ENCODE data around the gene AVEN. TPM values are rescaled to one million over a fixed set of nuclear protein-coding genes. Genes with fewer than 3 reads are reported as not detected.

Gene AVEN
- total and polyA plus RNA-seq, 2 of the 8 experiments (the other 6 are each of a cell fraction or from before 2014, with no cell fraction given), result 5.5 to 17.0 TPM

DNA sequence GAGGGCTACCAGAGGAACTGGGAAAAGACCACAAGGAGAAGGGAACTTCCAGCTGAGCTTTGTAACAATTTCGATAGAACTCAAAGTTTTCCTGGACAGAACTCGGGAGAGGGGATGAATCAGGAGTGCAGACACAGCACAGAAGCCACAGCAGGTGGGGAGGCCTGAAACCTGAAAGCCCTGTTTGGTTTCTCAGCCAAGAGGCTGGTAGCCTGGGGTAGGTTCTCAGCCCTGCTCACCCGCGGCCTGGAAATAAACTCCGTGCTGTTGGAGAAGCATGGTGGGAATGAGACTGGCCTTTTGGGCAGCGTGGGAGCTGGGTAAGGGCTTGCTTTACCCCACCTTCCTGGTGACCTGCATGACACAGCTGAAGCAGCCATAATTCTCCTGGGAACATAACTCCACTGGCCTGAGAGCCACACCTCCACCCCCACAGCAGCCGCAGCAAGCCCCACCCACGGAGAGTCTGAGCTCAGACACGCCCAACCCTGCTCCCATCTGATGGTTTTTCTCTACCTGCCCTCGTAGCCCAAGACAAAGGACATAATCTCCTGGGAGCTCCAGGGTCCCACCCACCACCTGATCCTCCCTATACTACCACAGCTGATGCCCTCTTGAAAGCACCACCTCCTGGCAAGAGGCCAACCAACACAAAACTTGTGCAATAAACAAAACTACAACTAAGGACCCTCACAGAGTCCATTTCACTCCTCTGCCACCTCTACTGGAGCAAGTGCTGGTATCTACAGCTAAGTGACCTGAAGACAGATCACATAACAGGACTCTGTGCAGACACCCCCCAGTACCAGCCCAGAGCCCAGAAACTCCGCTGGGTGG, 123.2 kb downstream of the AVEN start (continued):
- TF ChIP-seq, protein P1, sequence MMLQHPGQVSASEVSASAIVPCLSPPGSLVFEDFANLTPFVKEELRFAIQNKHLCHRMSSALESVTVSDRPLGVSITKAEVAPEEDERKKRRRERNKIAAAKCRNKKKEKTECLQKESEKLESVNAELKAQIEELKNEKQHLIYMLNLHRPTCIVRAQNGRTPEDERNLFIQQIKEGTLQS (IDR thresholded peaks at IDR 0.05; ENCODE audit: insufficient read depth, low read depth, low read length), result no peak
- TF ChIP-seq SIRT6 (IDR thresholded peaks at IDR 0.05; ENCODE audit: low read length), result no peak
- TF ChIP-seq, protein P2, sequence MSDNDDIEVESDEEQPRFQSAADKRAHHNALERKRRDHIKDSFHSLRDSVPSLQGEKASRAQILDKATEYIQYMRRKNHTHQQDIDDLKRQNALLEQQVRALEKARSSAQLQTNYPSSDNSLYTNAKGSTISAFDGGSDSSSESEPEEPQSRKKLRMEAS (IDR thresholded peaks at IDR 0.05), result no peak
- no peak for TF ChIP-seq KDM4A (IDR thresholded peaks at IDR 0.05; ENCODE audit: low read depth, low read length, severe bottlenecking)

All from H1 (cell line).